HuH-7.5 (cell line): ENCODE data around the gene ANKMY1.

Source experiments
- DNase-seq: peaks from one replicate; pipeline ENCODE4 v3.0.0; 2011; ENCODE audit warnings: low spot score

ANKMY1 gene, protein sequence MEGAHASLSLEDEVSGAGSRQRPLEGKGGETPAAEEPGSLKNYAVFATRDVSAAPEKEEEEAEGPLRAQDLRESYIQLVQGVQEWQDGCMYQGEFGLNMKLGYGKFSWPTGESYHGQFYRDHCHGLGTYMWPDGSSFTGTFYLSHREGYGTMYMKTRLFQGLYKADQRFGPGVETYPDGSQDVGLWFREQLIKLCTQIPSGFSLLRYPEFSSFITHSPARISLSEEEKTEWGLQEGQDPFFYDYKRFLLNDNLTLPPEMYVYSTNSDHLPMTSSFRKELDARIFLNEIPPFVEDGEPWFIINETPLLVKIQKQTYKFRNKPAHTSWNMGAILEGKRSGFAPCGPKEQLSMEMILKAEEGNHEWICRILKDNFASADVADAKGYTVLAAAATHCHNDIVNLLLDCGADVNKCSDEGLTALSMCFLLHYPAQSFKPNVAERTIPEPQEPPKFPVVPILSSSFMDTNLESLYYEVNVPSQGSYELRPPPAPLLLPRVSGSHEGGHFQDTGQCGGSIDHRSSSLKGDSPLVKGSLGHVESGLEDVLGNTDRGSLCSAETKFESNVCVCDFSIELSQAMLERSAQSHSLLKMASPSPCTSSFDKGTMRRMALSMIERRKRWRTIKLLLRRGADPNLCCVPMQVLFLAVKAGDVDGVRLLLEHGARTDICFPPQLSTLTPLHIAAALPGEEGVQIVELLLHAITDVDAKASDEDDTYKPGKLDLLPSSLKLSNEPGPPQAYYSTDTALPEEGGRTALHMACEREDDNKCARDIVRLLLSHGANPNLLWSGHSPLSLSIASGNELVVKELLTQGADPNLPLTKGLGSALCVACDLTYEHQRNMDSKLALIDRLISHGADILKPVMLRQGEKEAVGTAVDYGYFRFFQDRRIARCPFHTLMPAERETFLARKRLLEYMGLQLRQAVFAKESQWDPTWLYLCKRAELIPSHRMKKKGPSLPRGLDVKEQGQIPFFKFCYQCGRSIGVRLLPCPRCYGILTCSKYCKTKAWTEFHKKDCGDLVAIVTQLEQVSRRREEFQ

DNA sequence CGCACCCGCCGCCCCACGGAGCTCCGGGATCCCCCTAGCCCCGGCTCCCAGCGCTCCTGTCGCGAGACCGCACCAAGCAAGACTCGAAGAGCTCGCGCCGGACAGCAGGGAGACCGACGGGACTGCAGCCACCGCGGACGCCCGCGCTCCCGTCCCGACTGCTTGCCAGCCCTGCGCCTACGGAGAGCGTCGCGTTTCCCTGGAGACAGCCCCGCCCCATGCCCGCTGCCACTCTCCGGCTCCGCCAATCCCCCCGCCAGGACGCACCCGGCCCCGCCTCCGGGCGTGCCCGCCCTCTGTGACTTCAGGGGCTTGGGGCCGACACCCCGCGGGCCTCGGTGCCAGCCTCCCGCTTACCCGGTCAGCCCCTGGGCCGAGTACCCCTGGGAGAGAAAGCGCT is at the start of gene ANKMY1:
ANKMY1 (minus strand) TSS at position 181 of the 400 bp plus-strand sequence. CDS start 653 bp downstream, outside the sequence.
- no peak for DNase-seq

DNA sequence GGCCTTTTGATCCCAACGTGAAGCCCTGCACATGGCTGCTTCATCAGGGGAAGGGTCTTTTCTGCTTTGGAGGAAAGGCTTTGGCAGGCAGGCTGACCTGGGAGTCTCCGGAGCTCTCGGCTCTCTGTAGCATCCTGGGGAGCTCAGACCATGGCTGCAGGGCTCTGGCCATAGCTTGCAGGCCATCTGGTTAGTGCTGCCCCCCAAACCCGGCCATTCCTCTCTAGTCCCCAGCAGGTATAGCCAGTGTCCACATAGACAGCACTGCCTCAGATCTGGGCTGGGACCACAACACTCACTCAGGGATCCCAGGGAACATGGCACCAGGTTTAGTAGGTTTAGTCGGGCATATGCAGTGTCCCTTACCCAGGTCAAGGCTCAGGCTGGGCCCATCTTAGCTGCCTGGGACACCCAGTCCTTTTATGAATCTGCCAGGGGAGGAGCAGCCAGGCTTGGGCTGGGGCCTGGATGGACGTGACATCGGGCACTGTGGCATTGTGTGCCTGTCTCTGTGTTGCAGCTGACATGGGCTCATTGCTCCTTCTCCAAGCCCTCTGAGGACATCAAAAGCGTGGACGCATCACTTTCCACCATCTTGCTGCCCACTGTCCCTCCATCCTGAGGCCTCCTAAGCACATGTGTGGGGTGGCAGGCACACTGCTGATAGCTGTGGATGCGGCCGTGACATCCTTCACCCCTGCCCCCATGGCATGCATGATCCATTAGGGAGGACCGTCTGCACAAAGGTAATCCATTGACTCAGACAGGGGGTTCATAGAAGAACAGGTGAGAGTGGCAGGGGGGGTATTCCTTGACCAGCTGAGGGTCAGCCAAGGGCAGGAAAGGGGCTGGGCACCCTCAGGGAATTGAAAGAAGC is 48.3 kb upstream of the ANKMY1 start:
- no peak for DNase-seq

DNA sequence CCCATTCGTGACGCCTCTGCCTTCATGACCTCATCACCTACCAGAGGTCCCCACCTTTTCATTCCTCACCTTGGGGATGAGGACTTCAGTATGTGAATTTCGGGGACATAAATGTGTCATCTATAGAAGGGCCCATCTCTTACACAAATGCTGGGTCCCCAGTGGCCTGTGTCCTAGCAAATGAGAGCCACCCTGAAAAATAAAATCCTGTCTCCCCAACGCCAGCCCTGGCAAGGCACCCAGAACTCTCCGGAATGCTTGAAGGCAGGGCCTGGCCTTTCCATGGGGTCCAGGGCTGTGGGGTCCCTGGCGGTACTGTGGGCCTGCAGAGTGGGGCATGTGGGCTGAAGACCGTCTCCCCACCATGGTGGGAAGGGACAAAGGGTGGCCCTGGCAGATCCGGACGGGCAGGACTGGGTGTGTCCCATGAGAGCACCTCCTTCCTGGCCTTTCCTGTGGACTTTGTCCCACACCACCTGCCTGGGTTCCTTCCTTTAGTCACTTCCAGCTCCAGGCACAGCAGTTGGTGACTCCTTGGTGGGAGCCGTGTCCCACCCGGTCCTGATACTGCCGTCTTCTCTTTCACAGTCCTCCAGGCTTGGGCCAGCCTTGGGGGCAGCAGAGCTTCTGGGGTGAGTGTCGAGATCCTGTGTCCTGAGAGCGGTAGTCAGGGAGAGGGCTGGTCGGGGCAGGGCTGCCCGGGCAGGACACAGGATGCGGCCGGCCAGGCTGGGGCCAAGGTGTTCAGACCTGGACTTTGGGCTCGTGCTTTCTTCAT is 47.3 kb upstream of the ANKMY1 start:
- peak; percentile 58 for DNase-seq

DNA sequence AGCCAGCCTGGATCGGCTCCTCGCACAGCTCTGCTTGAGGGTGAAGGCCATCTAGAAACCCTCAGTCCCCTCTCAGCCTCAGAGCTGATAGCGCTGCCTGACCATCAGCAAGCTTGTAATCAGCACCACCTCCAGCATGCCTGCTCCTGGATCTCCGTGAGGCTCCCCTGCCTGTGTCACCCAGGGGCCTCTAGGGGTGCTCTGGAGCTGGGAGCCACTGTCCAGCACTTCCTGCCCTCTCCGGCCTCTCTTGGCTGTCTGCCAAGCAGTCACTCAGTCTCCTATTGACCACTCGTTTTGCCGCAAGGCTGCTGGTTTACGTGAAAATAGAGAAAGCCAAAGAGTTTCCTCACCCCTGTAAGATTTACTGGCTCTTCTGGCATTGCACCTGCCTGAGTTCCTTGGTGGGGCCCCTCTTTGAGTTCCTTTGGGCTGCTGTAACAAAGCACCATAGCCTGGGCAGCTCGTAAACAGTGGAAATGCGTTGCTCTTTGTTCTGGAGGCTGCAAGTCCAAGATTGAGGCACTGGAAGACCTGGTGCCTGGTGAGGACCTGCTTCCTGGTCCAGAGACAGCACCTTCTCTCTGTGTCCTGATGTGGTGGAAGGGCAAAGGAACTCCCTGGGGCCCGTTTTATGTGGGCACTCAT is 46.6 kb upstream of the ANKMY1 start:
- DNase-seq, result peak; percentile 100

DNA sequence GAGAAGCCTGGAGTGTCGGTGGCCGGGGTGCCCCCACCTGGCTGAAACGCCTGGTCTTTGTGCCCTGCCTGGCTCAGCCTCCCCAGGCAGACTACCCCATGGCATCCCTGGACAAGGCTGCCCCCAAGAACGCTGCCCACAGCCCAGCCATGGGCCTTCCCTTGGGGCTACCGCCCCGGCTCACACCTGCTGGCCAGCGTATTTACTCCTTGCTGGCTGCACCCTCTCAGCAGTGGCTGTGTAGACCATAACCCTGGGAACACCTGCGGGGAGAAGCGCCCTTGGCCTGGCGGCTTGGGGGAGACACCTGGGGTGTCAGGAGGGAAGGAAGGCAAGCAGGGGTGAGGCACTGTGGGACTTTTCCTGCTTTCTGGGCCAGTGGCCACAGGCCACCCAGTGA is 46.1 kb upstream of the ANKMY1 start:
- DNase-seq, result peak; percentile 37

DNA sequence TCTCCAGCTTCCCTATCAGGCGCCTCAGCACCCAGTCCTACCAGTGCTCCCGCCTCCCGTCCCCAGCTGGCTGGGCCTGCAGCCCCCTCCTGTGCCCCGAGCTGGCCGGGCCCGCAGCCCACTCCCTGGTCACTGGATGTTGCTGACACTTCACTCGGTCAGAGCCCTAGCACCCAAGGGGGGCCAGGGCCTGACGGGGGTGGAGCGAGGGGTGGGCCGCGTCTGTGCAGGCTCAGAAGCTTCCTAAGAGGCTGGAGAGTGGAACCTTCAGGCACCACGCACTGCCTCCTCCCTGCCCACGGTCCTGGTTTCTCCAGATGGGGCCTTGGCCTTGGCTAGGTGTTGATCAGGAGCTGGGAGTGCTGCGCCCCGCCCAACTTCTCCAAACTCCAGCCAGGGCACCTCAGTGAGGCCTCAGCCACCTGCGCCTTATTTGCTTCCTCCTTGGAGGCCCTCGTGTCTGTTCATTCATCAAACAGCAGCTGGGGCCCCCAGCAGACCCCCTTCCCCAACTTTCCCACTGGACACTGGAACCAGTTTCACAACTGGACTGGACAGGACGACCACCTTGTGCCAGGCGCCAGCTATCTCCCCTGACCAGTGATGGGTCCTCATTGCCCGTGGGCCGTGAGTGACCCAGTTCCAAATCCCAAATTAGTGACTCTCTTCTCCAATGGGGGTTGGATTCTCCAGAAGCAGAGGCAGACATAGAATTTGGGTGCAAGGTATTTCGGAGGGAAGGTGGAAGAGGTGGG is 45.5 kb upstream of the ANKMY1 start:
- no peak for DNase-seq

DNA sequence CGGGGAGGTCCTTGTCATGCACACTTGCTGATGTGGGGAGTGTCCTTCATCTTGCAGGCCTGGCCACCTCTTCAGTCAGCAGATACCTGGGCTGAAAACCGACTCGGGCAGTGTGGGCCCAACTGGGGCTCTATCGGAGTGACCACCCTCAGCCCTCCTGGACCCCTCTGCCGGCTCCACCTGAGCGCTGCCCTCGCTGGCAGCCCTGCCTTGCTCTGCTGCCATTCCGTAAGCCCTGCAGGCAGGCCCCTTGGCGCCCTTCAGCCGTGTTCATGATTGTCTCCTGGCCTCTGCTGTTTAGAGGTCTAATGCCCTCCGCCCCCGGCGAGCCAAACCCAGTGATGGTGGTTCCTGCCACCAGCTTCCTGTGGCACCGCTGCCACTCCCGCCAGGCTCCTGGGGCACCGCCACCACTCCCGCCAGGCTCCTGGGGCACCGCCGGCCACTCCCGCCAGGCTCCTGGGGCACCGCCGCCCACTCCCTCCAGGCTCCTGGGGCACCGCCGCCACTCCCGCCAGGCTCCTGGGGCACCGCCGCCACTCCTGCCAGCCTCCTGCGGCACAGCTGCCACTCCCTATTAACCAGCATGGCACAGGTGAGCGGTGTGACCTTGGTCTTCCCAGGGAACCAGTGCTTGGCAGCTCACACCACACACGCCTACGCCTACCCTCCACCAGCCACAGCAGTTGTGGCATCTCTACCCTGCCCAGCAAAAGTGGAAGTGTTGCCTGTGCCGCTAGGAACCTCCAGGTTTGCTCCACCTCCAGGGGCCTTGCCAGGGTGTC is 44.7 kb upstream of the ANKMY1 start:
- DNase-seq, result no peak

DNA sequence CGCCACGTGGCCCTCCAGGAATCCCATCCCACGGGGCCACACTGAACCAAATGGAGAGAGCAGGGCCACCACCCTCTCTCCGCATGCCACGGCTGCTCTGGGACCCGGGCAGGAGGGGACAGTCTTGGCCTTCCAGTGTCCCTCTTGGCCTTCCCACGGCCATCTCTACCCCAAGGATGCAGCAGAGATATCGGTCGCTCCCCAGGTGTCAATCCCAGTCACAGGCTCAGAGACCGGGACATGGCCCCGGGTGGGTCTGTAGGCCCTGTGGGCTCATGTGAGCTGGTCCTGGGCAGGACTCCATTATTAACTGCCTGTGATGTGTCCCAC is 44.0 kb upstream of the ANKMY1 start:
- DNase-seq, result no peak

DNA sequence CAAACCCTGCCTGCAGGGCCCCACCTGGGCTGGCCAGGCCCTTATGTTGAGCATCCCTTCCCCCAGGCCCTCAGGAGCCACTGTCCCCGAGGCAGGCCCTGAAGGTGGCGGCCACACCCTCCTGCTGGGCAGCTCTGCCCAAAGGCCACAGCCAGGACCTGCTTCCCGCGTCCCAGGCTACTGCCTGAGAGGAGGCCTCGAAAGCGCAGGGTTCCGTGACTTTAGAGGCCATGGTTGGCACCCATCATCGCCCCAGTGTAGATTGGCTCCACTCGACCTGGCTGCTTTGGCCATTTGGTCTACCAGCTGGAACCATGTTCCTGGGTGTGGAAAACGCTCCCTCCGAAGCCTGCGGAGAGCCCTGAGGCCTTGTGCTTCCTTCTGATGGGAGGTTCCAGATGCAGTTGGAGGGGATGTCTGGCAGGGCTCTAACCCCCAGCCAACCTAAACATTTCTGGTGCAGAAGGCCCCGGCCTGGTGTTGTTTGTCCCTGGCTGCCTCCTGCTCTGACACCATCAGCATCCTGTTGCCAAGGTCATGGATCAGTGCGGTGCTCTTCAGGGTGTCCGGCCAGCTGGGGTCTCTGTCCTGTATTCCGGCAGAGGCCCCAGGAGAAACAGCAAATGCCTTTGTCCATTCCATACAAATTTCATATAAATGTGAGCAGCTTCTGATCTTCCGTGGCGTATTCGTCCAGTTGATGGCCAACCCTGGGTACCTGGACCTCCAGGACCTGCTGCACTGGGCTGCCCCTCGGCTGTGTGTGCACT is 43.5 kb upstream of the ANKMY1 start:
- DNase-seq, result no peak

DNA sequence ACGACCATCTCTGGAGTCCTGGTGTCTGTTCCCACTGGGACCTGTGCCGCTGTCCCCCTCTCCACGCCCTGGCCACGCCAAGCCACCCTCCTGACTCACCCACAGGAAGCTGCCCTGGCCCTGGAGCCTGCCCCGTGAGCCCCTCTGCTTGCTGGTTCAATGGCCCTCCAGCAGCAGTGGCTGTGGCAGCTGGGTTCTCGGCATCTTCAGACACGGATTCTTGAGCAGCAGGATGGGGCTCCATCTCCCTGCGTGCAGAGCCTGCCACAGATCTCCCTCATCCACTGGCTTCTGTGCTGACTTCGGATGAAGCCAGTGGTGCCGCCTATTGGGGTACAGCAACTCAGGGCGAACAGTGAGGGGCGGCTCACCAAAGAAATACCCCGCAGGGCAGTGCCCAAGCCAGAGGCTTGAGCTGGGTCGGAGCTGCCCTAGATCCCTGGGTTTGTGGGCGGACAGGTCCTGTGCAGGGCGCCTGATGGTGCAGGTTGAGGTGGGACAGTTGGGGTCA is 42.7 kb upstream of the ANKMY1 start:
- no peak for DNase-seq

DNA sequence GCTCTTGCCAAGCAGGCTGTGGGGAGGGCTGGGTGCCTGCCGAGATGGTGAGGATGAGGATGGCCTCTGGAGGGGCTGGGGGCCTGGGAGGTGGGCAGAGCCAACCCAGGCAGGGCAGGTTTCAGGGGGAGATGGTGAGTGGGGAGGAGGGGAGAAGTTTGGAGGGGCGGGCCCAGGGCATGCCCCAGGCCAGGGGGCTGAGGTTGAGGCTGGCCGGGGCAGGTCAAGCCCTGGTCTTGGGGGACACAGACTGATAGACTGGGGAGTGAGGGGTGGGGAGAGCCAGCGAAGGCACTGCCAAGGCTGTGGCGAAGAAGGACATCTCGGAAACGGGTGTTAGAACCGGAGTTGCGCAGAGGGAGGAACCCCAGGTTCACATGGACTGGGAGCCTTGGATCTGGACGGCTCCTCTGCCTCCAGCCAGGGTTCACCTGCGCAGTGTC is 41.4 kb upstream of the ANKMY1 start:
- no peak for DNase-seq

DNA sequence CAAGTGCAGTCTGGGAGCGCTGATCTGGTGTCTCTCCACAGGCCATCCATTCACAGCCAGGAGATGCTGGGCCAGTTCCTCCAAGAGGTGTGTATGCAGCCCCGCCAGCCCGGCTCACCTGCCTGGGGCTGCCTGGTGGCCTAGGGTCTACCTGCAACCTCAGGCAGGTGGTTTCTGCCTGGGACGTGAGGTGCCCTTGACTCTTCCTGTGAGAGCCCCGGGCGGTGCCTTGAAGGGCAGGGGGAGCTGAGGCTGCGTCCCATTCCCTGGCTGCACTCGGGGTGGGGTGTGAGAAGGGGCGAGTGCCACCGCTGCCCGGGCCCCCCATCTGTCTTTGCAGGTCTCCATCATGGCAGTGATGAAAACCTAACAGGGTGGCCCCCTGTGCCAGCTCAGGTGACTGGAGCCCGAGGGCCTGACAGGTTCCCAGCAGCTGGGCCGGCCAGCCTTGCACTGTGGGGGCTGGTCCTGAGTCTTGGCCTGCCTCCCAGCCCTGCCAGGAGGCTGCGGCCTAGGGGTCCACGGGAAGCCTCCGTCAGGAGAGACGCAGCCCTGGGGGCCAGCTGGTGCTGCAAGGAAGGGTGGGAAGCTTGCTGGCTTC is 40.6 kb upstream of the ANKMY1 start:
- no peak for DNase-seq

DNA sequence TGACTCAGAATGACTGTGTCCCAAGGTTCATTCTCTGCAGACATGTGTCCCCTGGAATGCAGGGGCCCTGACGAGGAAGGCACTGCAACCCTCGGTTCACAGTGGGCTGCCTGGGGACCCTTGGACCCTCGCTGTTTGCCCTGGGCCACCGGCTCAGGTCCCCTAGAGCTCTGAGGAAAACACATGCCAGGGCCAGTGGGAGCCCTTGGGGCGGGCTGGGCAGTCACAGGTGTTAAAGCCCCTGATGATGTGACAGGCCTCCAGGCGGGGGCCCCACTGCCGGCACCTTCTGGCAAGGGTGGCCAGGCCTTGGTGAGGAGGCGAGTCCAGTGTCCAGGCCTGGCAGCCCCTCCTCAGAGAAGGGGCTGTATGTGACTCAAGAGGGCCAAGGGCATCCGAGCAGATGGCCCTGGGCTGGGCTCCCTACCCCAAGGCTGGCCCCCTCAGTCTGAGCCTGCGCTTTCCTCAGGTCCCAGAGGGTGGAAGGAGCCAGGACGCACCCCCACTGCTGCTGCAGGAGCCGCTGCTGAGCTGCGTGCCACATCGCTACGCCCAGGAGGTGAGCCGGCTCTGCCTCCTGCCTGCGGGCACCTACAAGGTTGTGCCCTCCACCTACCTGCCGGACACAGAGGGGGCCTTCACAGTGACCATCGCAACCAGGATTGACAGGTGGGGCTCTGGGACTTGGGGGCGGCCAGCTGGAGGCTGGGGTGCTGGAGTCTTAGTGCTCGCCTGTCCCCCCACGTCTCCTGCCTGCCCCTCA is 39.8 kb upstream of the ANKMY1 start:
- DNase-seq, result no peak

DNA sequence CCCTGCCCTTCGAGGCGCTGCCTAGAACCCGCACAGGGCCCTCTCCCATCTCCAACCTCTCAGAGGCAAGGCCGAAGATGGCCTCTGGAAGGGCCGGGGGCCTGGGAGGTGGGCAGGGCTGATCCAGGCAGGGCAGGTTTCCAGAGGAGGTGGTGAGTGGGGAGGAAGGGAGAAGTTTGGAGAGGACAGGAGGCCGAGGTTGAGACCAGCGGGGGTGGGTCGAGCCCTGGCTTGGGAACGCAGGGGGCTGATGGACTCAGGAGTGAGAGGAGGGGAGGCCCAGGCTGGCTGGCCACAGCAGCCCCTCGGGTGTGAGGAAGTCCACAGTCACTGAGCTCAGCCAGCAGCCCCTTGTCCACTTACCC is 39.2 kb upstream of the ANKMY1 start:
- DNase-seq, result no peak

DNA sequence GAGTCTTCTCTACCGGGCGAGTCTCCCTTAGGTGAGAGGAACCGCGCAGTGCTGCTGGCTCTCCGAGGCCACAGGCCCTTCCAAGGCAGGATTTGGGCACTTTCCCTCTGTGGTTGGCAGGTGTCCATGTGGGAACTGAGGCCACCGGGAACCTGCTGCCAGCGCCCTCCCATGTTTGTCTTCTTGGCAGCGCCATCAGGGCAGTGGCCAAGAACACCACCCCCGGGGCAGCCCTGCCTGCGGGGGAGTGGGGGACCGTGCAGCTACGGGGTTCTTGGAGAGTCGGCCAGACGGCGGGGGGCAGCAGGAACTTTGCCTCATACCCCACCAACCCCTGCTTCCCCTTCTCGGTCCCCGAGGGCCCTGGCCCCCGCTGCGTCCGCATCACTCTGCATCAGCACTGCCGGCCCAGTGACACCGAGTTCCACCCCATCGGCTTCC is 38.7 kb upstream of the ANKMY1 start:
- DNase-seq, result no peak

DNA sequence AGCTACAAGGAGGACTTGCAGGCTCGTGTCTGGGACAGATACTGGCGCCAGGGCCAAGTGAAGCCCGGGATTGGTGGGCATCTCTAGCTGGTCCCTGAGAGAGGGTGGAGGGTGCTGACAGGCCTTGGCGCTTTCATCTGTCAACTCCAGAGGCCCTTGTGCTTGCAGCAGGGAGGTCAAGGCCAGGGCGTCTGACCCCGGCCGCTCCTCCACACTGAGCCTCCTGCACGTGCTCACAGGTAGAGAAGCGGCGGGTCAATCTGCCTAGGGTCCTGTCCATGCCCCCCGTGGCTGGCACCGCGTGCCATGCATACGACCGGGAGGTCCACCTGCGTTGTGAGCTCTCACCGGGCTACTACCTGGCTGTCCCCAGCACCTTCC is 38.3 kb upstream of the ANKMY1 start:
- DNase-seq, result no peak
